Measurements from ENCODE around the gene UBE2L3.
"Not testable (repeated sequence)": the region's sequence is repeated elsewhere in the genome, so short reads cannot be mapped to it uniquely, and the experiment has no call there.

The UBE2L3 gene

DNA sequence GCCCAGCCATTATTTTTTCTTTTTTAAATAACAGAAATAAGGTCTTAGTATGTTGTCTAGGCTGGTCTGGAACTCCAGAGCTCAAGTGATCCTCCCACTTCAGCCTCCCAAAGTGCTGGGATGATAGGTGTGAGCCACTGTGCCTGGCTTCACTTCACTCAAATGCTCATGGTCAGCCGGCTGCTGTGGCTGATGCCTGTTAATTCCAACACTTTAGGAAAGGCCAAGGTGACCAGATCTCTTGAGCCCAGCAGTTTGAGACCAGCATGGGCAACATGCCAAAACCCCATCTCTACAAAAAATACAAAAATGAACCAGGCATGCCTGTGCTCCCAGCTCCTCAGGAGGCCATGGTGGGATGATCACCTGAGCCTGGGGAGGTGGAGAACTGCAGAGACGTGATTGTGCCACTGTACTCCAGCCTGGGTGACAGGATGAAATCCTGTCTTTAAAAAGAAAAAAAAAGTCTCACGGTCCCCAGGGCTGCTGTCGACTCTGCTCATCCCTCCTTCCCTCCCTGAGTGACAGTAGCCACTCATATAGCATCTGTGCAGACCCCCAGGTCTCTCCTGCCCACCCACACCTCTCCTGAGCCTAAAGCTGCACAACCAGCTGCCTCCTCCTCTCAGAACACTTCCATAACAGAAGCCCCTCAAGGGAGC, 58.7 kb downstream of the UBE2L3 start:
- DNase-seq (ENCODE audit: low read depth, low spot score): no peak

DNA sequence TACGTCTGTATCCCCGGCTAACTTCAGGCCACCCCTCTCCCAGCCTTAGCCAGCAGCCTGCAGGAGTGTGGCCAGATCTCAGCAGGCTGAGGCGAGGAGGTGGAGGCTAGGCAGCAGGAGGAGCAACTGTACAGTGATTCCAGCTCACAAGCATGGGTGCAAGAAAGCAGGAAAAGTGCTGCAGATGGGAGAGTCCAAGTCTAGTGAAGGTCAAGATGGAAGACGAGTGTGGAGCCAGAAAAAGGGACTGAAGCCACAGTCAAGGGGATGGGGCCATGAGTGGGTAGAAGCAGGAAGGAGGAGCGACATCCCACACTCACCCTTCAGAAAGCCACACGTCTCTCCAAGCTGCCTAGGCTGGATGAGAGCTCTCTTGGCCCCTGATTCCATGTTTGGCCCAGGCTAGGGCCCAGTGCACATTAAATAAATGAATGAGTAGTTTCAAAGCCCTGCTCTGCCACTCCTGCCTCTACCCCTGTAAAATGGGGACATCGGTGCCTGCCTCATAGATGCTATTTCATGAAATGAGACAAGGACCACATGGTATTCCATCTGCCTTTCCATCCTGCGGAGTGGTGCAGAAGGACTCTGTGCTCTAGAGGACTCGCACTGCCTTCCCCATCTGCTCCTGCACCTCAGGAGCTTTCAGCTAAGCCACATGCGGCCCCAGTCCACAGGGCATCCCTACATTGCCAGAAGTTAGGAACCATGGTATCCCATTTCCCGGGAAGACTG, 59.4 kb downstream of the UBE2L3 start:
- no peak for DNase-seq (ENCODE audit: low read depth, low spot score)

DNA sequence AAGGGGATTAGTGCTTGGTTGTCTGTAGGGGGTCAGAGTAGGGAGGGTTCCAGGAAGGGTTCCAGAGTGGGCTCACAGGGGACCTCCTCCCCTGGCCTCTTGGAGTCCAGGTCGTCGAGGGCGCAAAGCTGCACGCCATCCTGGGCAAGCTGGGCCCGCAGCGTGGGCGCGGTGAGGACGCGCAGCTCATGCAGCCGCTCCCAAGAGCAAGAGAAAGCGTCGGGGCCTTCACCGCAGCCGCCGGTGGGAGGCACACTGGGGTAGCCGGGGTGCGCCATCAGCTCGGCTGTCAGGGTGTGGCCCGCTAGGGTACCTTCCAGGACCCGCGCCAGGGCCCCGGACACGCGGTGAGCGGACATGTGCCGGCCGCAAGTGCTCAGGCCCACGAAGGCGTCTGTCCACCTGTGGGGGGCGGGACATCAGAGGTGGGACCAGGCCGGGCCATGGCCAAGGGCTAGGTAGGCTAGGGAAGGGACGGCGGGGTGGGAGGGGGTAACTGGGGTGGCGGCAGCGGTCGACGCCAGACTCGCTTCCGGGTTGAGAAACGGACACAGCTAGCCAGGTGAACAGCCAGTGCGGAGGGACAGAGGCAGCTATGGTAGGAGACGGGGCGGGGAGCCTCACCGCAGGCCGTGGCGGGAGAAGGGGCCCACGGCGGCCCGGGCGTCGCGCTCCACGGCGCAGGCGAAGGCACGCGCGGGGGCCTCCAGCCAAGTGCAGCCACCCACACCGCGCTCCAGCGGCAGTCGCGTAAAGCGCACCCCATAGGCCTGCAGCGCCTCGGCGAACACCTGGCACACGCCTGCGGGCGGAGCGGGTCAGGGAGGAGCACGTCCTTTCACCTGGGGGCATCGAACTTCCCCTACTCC, 61.1 kb downstream of the UBE2L3 start:
- no peak for DNase-seq (ENCODE audit: low read depth, low spot score)

DNA sequence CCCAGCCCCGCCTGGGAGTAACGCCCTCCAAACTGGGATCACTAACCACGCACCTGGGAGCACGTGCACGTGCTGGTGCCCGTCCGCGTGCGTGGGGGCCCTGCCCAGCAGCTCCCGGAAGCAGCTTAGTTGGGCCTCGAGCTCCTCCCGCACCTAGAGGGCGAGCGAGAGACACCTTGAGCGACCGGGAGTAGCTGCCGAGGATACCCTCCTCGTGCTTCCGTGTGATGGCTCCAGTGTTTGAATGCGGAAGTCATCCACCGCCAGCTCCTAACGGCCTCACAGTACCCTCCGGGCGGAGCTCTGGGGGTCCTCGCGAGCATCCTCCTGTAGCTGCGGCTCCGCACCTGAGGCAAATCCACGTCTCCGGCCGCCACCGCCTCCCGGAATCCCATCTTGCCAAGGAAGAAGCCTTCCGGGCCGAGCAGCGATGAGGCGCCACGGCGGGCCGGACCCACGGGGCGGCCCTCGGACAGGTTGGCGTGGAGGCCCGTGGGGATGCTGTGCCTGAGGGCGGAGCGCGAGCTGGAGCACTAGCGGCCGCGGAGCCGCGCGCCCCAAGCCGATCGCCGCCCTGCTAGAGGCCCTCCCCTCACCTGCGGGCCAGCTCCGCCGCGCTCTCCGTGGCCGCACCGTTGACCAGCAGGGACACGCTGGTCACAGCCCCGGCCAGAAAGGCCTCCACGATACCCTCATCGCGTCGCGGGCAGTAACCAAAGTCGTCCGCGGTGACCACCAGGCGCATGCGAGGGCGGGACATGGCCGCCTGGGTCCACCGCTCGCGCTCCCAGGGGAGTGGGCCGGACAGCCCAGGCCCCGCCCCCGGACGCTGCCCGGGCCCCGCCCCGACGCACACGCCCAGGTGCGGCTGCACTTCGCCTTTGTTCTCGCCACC, 62.0 kb downstream of the UBE2L3 start, which contains the start of gene YDJC:
Gene YDJC (minus strand): TSS at position 768 of the 895 bp plus-strand sequence. CDS start 8 bp downstream, at position 760.
- peak; percentile 62 for DNase-seq (ENCODE audit: low read depth, low spot score)

DNA sequence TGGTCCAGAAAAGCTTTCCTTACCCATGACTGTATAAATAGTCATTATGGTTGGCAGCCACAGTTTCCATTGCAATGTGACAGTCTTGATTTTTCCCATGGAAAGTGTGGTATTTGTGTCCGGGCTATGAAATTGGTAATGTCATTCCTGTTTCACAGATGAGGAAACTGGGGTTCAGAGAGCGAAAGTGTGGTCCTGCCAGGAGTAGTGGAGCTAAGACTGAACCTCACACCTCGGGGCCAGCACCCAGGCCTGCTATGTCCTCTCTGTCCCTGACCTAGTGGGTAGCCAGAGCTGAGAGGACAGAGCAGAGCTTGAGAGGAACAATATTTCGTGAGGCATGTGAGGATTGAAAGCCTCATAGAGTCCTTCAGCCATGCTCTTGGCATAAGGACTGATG, 63.5 kb downstream of the UBE2L3 start:
- no peak for DNase-seq (ENCODE audit: low read depth, low spot score)

DNA sequence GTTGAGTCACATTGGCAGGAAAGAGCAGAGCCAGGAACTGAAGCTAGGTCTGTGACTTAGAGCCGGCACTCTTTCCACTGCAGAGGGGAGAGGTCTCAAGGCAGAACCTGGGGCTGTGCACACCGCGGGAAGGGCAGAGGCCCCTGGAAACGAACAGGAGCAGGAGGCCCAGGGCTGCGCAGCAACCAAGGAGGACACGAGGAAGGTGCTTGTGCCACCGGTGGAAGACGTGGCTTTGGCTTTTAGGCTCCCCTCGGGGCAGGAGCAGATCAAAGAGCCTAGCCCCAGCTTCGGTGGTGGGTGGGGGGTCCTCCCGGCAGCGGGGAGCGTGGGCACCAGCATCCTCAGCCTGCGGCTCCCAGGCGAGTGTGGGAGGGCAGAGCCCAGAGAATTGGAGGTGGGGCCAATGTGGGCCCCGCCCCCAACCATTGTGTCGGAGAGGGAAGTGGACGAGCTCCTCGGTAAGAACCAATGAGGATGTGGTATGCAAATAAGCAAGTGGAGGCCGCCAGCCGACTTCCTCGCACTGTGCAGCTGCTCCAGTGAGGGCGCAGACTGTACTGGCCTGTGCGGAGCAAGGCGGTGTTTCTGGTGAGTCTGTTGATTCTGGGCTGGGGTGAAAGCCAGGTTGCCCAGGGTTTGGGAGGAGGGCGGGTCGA, 64.9 kb downstream of the UBE2L3 start, which contains the start of gene CCDC116:
Gene CCDC116 (plus strand): TSS at position 524 of the 659 bp plus-strand sequence. CDS start 422 bp downstream, outside the sequence.
- no peak for DNase-seq (ENCODE audit: low read depth, low spot score)

DNA sequence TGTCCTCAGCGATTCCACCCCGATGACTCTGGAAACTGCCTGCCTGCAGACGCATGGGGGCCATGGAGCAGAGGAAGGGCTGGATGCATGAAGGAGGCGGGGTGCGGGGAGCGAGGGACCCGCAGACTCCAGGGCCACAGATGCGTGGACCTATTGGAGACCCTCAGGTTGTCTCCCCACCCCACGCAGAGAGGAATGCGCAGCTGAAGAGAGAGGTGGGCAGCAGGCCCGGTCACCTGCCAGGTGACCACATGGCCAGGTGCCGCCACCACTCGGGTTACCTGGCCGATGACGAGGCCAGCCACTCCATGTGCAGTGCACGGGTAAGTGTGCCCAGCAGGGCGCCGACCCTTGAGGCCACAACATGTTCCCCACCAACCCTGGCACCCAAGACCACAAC, 65.4 kb downstream of the UBE2L3 start:
- DNase-seq (ENCODE audit: low read depth, low spot score): no peak

DNA sequence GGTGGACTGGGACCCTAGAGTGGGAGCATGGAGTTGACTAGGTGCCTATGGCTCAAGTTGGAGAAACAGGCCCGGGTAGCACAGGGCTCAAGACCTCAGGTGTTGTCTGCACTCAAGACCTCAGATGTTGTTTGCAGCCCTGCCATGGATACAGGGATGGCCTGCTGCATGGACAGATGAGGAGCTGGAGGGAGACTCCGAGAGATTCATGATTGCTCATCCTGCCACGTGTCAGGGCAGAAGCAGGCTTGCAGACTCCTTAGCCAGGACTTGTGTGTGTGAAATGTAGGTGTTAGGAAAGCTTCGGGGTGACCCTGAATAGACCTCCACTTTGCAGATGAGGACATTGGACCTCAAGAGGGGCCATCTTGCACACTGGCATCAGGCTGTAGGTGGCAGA, 66.0 kb downstream of the UBE2L3 start:
- DNase-seq (ENCODE audit: low read depth, low spot score): no peak

DNA sequence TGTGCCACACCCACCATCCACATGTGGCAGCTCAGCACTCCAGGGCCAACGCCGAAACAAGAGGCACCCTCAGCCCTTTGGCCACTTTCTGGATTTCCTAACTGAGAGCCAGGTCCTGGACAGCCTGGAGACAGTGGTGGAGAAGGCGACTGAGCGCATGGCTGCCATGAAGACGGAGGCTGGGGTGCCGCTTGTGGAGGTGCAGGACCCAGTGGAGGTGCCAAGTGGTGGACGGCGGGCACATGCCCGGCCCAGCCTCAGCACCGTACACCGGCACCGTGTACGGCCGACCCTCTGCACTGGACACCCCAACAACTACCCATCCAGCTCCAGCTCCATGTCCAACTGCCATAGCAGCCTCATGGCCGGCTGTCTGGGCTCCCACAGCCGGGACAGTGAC, 66.6 kb downstream of the UBE2L3 start:
- DNase-seq (ENCODE audit: low read depth, low spot score): no peak

DNA sequence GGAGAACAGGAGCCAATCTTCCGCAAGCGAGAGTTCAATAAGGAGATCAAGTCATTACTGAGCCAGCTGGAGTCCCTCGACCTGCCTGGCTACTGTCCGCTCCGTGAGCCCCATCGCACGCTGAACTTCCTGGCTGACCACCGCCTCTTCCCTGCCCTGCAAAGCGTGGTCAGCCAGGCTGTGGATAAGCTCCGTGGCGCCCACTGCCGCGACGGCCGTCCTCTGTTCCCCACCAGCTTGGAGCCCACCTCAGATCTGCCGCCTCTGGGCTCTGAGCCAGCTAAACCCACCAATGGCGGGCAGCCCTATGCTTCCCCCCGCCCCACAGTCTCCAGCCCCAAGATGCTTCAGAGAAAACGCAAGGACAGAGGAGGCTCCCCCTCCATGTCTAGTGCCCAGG, 67.3 kb downstream of the UBE2L3 start:
- DNase-seq (ENCODE audit: low read depth, low spot score): no peak

DNA sequence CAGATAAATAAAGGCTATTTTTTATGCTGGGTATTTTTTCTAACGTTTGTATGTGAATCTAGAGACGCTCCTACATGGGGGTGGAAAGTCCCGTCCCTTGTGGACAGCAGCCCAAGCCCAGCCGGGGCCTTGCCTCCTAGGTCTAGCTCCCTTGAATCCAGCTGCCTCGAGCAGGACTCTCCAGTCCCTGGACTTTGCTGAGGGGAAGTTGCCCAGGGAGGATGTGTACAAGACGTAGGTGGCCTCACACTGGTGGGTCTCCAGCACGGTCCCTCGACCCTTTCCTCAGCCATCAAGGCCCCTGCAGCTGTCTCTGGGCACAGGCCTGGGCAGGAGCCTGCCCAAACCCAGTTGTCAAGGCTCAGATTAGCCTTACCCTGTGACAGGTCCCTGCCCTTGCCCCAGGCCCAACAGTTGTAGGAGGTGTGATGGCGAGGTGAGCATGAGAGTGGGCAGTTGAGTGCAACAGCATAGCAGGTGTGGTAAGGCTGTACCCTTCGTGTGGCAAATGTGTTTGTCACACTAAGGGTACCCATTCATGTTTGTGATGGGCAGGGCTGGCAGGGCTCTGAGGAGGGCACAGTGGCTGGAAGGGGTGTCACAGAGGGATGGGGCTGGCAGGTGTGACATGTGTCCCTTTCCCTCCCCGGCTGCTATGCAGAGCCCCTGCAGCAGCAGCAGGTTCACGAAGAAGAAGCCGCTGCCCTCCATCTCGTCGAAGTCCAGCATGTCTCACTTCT, 68.4 kb downstream of the UBE2L3 start:
- no peak for DNase-seq (ENCODE audit: low read depth, low spot score)

DNA sequence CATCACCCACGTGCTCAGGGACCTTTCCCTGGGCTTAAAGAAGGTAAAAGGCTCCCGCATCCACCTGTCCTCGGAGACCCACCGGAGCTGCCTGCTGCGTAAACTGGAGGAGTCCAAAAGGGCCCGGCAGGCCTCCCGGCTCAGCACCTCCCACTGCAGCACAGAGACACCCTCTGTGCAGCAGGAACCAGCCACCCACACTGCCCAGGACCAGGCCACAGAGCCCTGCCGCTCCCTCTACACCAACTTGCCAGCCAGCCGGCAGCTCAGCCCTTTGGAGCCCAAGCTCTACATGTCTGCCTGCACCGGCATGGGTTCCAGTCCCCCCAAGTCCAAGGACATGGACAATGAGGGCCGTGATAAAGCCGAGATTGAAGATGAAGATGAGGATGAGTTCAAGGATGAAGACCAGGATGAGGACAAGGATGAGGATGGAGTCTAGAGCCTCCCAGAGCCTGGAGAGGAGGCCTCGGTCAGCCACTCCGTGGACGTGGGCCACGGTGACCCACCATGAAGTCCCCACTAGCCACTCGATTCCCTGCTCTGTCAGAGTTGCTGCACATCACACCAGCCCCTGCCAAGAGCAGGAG, 69.2 kb downstream of the UBE2L3 start:
- DNase-seq (ENCODE audit: low read depth, low spot score): no peak

DNA sequence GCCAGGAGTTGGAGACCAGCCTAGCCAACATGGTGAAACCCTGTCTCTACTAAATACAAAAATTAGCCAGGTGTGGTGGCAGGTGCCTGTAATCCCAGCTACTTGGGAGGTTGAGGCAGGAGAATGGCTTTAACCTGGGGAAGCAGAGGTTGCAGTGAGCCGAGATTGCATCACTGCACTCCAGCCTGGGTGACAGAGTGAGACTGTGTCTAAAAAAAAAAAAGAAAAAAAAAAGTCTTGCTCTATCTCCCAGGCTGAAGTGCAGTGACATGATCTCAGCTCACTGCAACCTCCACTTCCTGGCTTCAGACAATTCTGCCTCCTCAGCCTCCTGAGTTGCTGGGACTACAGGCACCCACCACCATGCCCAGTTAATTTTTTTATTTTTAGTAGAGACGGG, 69.9 kb downstream of the UBE2L3 start:
- DNase-seq (ENCODE audit: low read depth, low spot score): not testable (repeated sequence)

DNA sequence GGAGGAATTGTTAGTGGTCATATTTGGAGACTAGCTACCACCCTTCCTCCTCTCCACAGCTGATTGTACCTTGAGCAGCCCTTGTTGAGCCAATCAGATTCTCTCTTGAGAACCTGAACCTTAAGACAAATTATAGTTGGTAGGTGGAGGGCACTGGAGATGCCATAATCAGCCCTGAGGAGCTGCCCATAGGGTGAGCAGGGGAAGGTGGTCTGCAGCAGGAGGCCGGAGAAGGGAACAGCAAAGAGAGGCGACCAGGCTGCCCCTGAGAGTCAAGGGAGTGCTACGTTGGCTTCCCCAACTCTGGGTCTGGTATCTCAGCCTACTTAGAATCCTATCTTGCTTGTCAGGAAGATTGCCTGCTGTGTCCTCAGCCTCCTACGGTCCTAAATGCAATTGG, 71.8 kb downstream of the UBE2L3 start:
- no peak for DNase-seq (ENCODE audit: low read depth, low spot score)

DNA sequence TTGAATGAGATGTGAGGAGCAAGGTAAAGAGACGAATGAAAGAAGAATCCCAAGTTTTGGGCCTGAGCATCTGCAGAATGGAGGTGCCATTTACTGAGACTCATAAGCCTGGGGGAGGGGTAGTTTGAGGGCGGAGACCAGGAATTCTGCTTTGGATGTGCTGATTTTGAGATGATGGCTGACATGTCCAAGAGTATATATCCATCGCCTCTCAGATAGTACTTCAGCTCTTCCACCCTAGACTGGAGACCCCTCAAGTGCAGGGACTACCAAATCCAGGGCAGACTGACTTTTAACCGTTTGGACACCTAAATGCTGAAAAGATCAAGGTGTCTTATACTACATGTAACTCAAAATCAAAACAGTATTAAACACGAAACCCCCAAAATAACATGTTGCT, 73.3 kb downstream of the UBE2L3 start:
- no peak for DNase-seq (ENCODE audit: low read depth, low spot score)

DNA sequence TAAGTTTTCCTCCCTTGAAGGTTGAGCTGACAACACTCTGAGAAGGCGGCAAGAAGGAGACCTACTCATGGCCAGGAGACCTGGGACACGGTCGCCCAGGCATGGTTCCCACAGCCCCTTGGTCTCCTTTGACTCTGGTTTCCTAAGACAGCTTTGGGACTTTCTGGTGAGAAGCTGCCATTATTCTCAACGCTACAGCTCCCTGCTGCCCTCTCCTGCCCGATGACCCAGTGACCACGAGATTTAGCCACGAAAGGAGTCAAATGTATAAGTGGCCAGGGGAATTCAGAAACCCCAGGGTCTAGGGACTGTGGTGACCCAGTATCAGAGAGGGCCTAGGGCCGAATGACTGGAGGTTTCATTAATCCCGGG, 73.9 kb downstream of the UBE2L3 start:
- no peak for DNase-seq (ENCODE audit: low read depth, low spot score)

DNA sequence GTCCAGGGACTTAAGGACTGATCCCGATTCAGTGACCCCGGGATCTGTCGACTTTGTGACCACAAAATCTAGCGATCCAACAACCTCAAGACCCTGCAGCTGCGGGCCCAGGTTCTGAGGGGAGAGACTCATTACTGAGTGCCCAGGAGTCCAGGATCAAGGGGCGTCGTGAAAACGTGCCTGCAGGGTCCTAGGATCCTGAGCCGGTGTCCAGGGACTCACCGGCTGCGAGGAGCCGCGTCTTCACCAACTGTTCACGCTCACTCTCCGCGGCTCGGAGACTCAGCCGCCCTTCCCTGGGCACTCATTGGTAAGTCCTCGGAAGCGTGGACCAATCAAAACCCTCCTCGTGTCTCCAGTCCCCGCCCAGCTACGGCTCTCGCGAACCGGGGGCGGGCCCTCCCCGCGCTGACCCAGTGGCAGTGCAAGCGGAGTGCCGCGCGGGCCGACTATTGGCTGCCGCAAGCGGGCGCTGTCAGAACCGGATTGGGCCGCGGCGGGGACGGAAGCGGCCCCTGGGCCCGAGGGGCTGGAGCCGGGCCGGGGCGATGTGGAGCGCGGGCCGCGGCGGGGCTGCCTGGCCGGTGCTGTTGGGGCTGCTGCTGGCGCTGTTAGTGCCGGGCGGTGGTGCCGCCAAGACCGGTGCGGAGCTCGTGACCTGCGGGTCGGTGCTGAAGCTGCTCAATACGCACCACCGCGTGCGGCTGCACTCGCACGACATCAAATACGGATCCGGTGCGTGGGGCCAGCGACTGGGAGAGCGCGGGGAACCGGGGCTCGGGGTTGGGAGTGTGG, 74.5 kb downstream of the UBE2L3 start, which contains the start of gene SDF2L1:
Gene SDF2L1 (plus strand): TSS at position 514 of the 795 bp plus-strand sequence. CDS start 35 bp downstream, at position 549.
- DNase-seq (ENCODE audit: low read depth, low spot score): peak; percentile 95

DNA sequence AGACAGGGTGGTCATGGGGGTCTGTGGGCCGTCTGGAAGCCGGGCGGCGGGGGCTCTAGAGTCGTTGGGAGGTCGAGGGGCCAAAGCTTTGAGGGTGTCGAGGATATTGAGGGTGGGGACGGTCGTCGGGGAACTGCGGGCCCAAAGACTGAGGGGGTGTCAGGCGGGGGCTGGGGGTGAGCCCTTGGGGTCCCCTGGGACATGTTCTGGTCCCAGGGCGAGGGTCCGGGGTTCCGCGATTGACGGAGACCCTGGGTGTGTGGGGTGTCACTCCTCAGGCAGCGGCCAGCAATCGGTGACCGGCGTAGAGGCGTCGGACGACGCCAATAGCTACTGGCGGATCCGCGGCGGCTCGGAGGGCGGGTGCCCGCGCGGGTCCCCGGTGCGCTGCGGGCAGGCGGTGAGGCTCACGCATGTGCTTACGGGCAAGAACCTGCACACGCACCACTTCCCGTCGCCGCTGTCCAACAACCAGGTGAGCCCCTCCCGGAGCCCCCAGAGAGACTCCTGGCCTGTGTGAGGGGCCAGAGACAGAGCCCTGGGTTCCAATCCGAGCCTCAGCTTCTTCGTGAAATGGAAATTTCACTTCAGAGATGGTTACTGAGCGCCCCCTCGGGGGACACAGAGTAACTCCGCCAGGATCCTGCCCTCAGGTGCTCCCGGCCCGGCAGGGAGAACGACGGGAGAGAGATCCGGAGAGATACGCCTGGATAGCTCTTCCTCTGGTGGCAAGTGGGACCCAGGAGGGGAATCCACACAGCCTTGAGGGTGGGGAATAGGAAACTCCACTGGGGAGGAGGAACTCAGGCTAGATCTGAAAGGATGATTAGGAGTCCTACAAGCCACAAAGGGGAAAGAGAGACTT, 75.3 kb downstream of the UBE2L3 start:
- DNase-seq (ENCODE audit: low read depth, low spot score): no peak

All from brain pericyte (primary cell).